Upper lobe of left lung (tissue), 6 donors: ENCODE data around the gene LCE1C. TPM values are rescaled to one million over a fixed set of nuclear protein-coding genes. Genes with fewer than 3 reads are reported as not detected.
A peak's percentile ranks its signal among the peaks of the same experiment; 100 is the strongest.

Source experiments
- ATAC-seq, 2 donors: fragments of 200-7000 bp; cut with Tn5 transposase; one replicate each; pipeline ENCODE4 v1.9.1; 2022; ENCODE audit warnings: mild to moderate bottlenecking in 2 of 2, moderate library complexity in 2 of 2; ENCODE audit not compliant: low FRiP score in 2 of 2
- DNase-seq, 2 donors: peaks; one replicate each; pipeline ENCODE4 v3.0.0-alpha.2; 2019 to 2020
- H3K27ac ChIP-seq, 4 donors: fragments of 200-600 bp; sonication (generic); one replicate each; pipeline ENCODE4 v1.5.1; 2016 to 2019
- H3K27me3 ChIP-seq, 4 donors: fragments of 200-600 bp; sonication (generic); one replicate each; pipeline ENCODE4 v1.5.1; 2017 to 2019
- H3K36me3 ChIP-seq, 4 donors: fragments of 200-600 bp; sonication (generic); one replicate each; pipeline ENCODE4 v1.5.1; 2016 to 2019
- H3K4me1 ChIP-seq, 4 donors: fragments of 200-600 bp; sonication (generic); one replicate each; pipeline ENCODE4 v1.5.1; 2018 to 2019
- H3K4me3 ChIP-seq, 4 donors: fragments of 200-600 bp; sonication (generic); one replicate each; pipeline ENCODE4 v1.5.1; 2017 to 2019; ENCODE audit warnings: mild to moderate bottlenecking in 2 of 4, moderate library complexity in 1 of 4
- H3K9me3 ChIP-seq, 4 donors: fragments of 200-600 bp; sonication (generic); one replicate each; pipeline ENCODE4 v1.5.1; 2018 to 2019
- CTCF ChIP-seq, 6 experiments: fragments of 450-650 bp in 4 of 6; fragments of 200-600 bp in 2 of 6; sonication (generic) in 2 of 6; IDR thresholded peaks; one replicate each; pipeline ENCODE4 v1.5.1; 2016 to 2019; ENCODE audit warnings: antibody characterized with exemption in 6 of 6
- EP300 ChIP-seq, 4 donors: sonication (generic); formaldehyde crosslinking; IDR thresholded peaks; one replicate each; pipeline ENCODE4 v1.5.1; 2017; ENCODE audit warnings: antibody characterized with exemption in 4 of 4, control low read depth in 2 of 4
- POLR2A ChIP-seq, 4 donors: fragments of 450-650 bp; IDR thresholded peaks; one replicate each; pipeline ENCODE4 v1.5.1; 2016 to 2017; ENCODE audit warnings: antibody characterized with exemption in 4 of 4, mild to moderate bottlenecking in 2 of 4
- POLR2AphosphoS5 ChIP-seq, 2 donors: sonication (generic); formaldehyde crosslinking; IDR thresholded peaks; one replicate each; pipeline ENCODE4 v1.5.1; 2017; ENCODE audit warnings: antibody characterized with exemption in 2 of 2
- WGBS, 2 donors: methylation state at CpG; one replicate each; pipeline ENCODE4 v1.1.5; 2017 to 2018; 5-methylcytosine and 5-hydroxymethylcytosine counted together
- total RNA-seq, 6 donors: library from RNA; depleted of rRNA in 4 of 6; stranded (reverse); fragments of >200 nt in 4 of 6; gene quantifications; one replicate each; pipeline versions ENCODE4 v1.1.0 to v1.2.1, GENCODE V29; 2016 to 2021
- donor health status: DM: no; HTN: no; CAD: no; lungs with moderate emphysema.
- donor health status: DM: no; HTN: yes; CAD: no; lungs with severe emphysema.

The LCE1C gene
- total RNA-seq, 6 donors from 2014 or later: not detected

- no peaks in the 10 kb centered on the region for H3K9me3 ChIP-seq
- H3K4me1 ChIP-seq: no peaks in the 10 kb centered on the region
- no peak overlapping the region for H3K4me3 ChIP-seq
- WGBS, 2 donors: 78 to 80% methylated on average over 4 of the region's 4 CpGs
- TF ChIP-seq EP300 (IDR thresholded peaks at IDR 0.05) (no peak), CTCF (IDR thresholded peaks at IDR 0.05) (no peak), POLR2A (IDR thresholded peaks at IDR 0.05) (no peak), POLR2AphosphoS5 (IDR thresholded peaks at IDR 0.05) (no peak)
- no peak for DNase-seq
- ATAC-seq: no peak
- no peak overlapping the region for H3K27ac ChIP-seq
- H3K27me3 ChIP-seq: no peaks in the 10 kb centered on the region
- no peaks in the 10 kb centered on the region for H3K36me3 ChIP-seq
Measured at GRCh38 chr1:152758636-152759035, 47.8 kb downstream of the LCE1C start.

- TF ChIP-seq POLR2AphosphoS5 (IDR thresholded peaks at IDR 0.05) (no peak), EP300 (IDR thresholded peaks at IDR 0.05) (no peak), POLR2A (IDR thresholded peaks at IDR 0.05) (no peak), CTCF (IDR thresholded peaks at IDR 0.05) (no peak)
- Histone ChIP-seq H3K27ac (no peak within 1 kb of the TSS), H3K27me3 (no peaks in the 10 kb centered on the region), H3K4me3 (no peak within 1 kb of the TSS), H3K36me3 (no peaks in the 10 kb centered on the region), H3K9me3 (no peaks in the 10 kb centered on the region), H3K4me1 (no peaks in the 10 kb centered on the region)
- ATAC-seq: no peak
- WGBS, 2 donors: 68 to 79% methylated on average over 6 of the region's 6 CpGs
- peak in 1 of 2 donors; percentile 15 for DNase-seq
Measured at GRCh38 chr1:152757747-152758146, 48.7 kb downstream of the LCE1C start, which contains the start of gene KPRP. TSS of gene KPRP (plus strand) at chr1:152758025. CDS start at chr1:152759589, 1,564 bp downstream.

- H3K9me3 ChIP-seq: no peaks in the 10 kb centered on the region
- no peaks in the 10 kb centered on the region for H3K4me1 ChIP-seq
- H3K27me3 ChIP-seq: no peaks in the 10 kb centered on the region
- H3K36me3 ChIP-seq: no peaks in the 10 kb centered on the region
- TF ChIP-seq EP300 (IDR thresholded peaks at IDR 0.05) (no peak), POLR2A (IDR thresholded peaks at IDR 0.05) (no peak), CTCF (IDR thresholded peaks at IDR 0.05) (no peak), POLR2AphosphoS5 (IDR thresholded peaks at IDR 0.05) (no peak)
- H3K27ac ChIP-seq: no peak overlapping the region
- ATAC-seq: no peak
- 65 to 87% methylated on average over 2 of the region's 2 CpGs for WGBS, 2 donors
- H3K4me3 ChIP-seq: no peak overlapping the region
- no peak for DNase-seq
Measured at GRCh38 chr1:152756872-152757271, 49.6 kb downstream of the LCE1C start.

Other genes with a start within 250 kb of the LCE1C start
- not detected for gene LCE3E, start 239.9 kb downstream of the LCE1C start, total RNA-seq
- gene LCE3D, start 226.1 kb downstream of the LCE1C start, total RNA-seq: not detected
- gene LCE3C, start 206.4 kb downstream of the LCE1C start, total RNA-seq: not detected
- not detected for gene LCE3B, start 192.8 kb downstream of the LCE1C start, total RNA-seq
- not detected for gene LCE3A, start 183.5 kb downstream of the LCE1C start, total RNA-seq
- not detected for gene LCE2D, start 143.3 kb downstream of the LCE1C start, total RNA-seq
- not detected for gene LCE2C, start 131.4 kb downstream of the LCE1C start, total RNA-seq
- gene LCE2B, start 120.5 kb downstream of the LCE1C start, total RNA-seq: not detected
- not detected for gene LCE2A, start 108.3 kb downstream of the LCE1C start, total RNA-seq
- gene LCE4A, start 98.5 kb downstream of the LCE1C start, total RNA-seq: not detected
- gene KPRP, start 48.6 kb downstream of the LCE1C start, total RNA-seq: not detected
- gene LCE1F, start 31.5 kb downstream of the LCE1C start, total RNA-seq: not detected
- not detected for gene LCE1E, start 20.4 kb downstream of the LCE1C start, total RNA-seq
- gene LCE1D, start 9.9 kb downstream of the LCE1C start, total RNA-seq: not detected
- not detected for gene LCE1B, start 5.3 kb upstream of the LCE1C start, total RNA-seq
- not detected for gene LCE1A, start 20.8 kb upstream of the LCE1C start, total RNA-seq
- not detected for gene LCE6A, start 36.2 kb upstream of the LCE1C start, total RNA-seq
- not detected for gene LCE7A, start 53.3 kb upstream of the LCE1C start, total RNA-seq
- gene SMCP, start 71.7 kb upstream of the LCE1C start, total RNA-seq: not detected
- gene IVL, start 101.9 kb upstream of the LCE1C start, total RNA-seq: under 1 TPM in 4 of 6 donors, not detected in 2; 0.23 to 0.69 (median 0.35) TPM
- gene SPRR5, start 140.6 kb upstream of the LCE1C start, total RNA-seq: not detected
- gene SPRR4, start 164.0 kb upstream of the LCE1C start, total RNA-seq: not detected
- gene SPRR1A, start 177.4 kb upstream of the LCE1C start, total RNA-seq: not detected
- gene SPRR3, start 195.1 kb upstream of the LCE1C start, total RNA-seq: not detected
- gene SPRR1B, start 224.6 kb upstream of the LCE1C start, total RNA-seq: not detected
- under 1 TPM in 1 of 6 donors, not detected in 5; 0.40 TPM for gene SPRR2D, start 234.5 kb upstream of the LCE1C start, total RNA-seq